WTC11 (cell line): ENCODE results near the gene LY6G5C. TPM values are rescaled to one million over a fixed set of nuclear protein-coding genes. Genes with fewer than 3 reads are reported as not detected.

ENCODE experiments used
- ATAC-seq: fragments of 200-7000 bp; cut with Tn5 transposase; 2 replicates; pipeline ENCODE4 v1.10.0; 2021; ENCODE audit warnings: mild to moderate bottlenecking, moderate library complexity
- CTCF ChIA-PET: fragments of 300-600 bp; sonication (Branson Sonifier 250); formaldehyde crosslinking; loops from one replicate; lab custom pipeline; 2021; ENCODE audit warnings: antibody characterized with exemption; lab: Charles Lee
- POLR2A ChIA-PET: fragments of 350-600 bp; sonication (Branson Sonifier 250); formaldehyde crosslinking; loops from one replicate; lab custom pipeline; 2021; ENCODE audit warnings: antibody characterized with exemption; lab: Charles Lee
- DNase-seq: peaks from one replicate; pipeline ENCODE4 v3.0.0; 2021; ENCODE audit warnings: low spot score
- H3K27ac Mint-ChIP-seq: 2 replicates; pipeline ENCODE4 v1.8.0; 2021; ENCODE audit warnings: mixed read lengths
- H3K27me3 Mint-ChIP-seq: 2 replicates; pipeline ENCODE4 v1.8.0; 2021; ENCODE audit warnings: low read depth, mild to moderate bottlenecking, moderate library complexity, mixed read lengths
- H3K36me3 Mint-ChIP-seq: 2 replicates; pipeline ENCODE4 v1.8.0; 2021; ENCODE audit warnings: mixed read lengths
- H3K4me1 Mint-ChIP-seq: 2 replicates; pipeline ENCODE4 v1.8.0; 2022; ENCODE audit warnings: mixed read lengths
- H3K4me3 Mint-ChIP-seq: 2 replicates; pipeline ENCODE4 v1.8.0; 2021; ENCODE audit warnings: mild to moderate bottlenecking, moderate library complexity, mixed read lengths
- H3K9me3 Mint-ChIP-seq: 2 replicates; pipeline ENCODE4 v1.8.0; 2021; ENCODE audit warnings: mixed read lengths
- AFF4 ChIP-seq: sonication (generic); formaldehyde crosslinking; IDR thresholded peaks from 2 replicates; pipeline ENCODE4 v1.8.1; 2023; ENCODE audit warnings: mild to moderate bottlenecking, missing genetic modification reagents, borderline replicate concordance
- CREB1 ChIP-seq: sonication (generic); formaldehyde crosslinking; IDR thresholded peaks from 2 replicates; pipeline ENCODE4 v1.8.0; 2023; ENCODE audit warnings: mild to moderate bottlenecking, missing genetic modification reagents
- CREM ChIP-seq: sonication (generic); formaldehyde crosslinking; IDR thresholded peaks from 2 replicates; pipeline ENCODE4 v1.8.1; 2022; ENCODE audit warnings: mild to moderate bottlenecking, missing genetic modification reagents, moderate library complexity
- E2F1 ChIP-seq: sonication (generic); formaldehyde crosslinking; IDR thresholded peaks from 2 replicates; pipeline ENCODE4 v1.8.0; 2022; ENCODE audit warnings: mild to moderate bottlenecking, missing genetic modification reagents
- EMX1 ChIP-seq: fragments of 250-450 bp; sonication (Bioruptor Pico); IDR thresholded peaks from 2 replicates; pipeline ENCODE4 v1.8.0; 2021; ENCODE audit warnings: mild to moderate bottlenecking
- ETV6 ChIP-seq: sonication (generic); formaldehyde crosslinking; IDR thresholded peaks from 2 replicates; pipeline ENCODE4 v1.8.1; 2022; ENCODE audit warnings: mild to moderate bottlenecking, missing genetic modification reagents
- FOXJ3 ChIP-seq: sonication (generic); formaldehyde crosslinking; IDR thresholded peaks from 2 replicates; pipeline ENCODE4 v1.9.0; 2021; ENCODE audit warnings: missing genetic modification reagents, mild to moderate bottlenecking, borderline replicate concordance
- GRHL2 ChIP-seq: fragments of 250-450 bp; sonication (Bioruptor Pico); IDR thresholded peaks from 2 replicates; pipeline ENCODE4 v1.8.0; 2022; ENCODE audit warnings: mild to moderate bottlenecking, moderate library complexity; ENCODE audit not compliant: insufficient replicate concordance, severe bottlenecking
- MYBL2 ChIP-seq: sonication (generic); formaldehyde crosslinking; IDR thresholded peaks from 2 replicates; pipeline ENCODE4 v1.8.1; 2023; ENCODE audit warnings: mild to moderate bottlenecking, moderate library complexity, missing genetic modification reagents
- NFE2L1 ChIP-seq: sonication (generic); formaldehyde crosslinking; IDR thresholded peaks from 2 replicates; pipeline ENCODE4 v1.8.1; 2023; ENCODE audit warnings: missing genetic modification reagents
- NR2C2 ChIP-seq: sonication (generic); formaldehyde crosslinking; IDR thresholded peaks from 2 replicates; pipeline ENCODE4 v1.8.0; 2022; ENCODE audit warnings: mild to moderate bottlenecking, missing genetic modification reagents
- PRRX2 ChIP-seq: fragments of 250-450 bp; sonication (Bioruptor Pico); IDR thresholded peaks from 2 replicates; pipeline ENCODE4 v1.8.0; 2021; ENCODE audit warnings: mild to moderate bottlenecking
- STAT6 ChIP-seq: sonication (generic); formaldehyde crosslinking; conservative IDR thresholded peaks from 2 replicates; pipeline ENCODE4 v1.8.1; 2023; ENCODE audit warnings: mild to moderate bottlenecking, low read depth, missing genetic modification reagents, moderate library complexity
- ZNF232 ChIP-seq: sonication (generic); formaldehyde crosslinking; IDR thresholded peaks from 2 replicates; pipeline ENCODE4 v1.8.0; 2022; ENCODE audit warnings: mild to moderate bottlenecking, missing genetic modification reagents
- ZNF263 ChIP-seq: sonication (generic); formaldehyde crosslinking; IDR thresholded peaks from 2 replicates; pipeline ENCODE4 v1.8.1; 2022; ENCODE audit warnings: low read depth, mild to moderate bottlenecking, moderate library complexity, missing genetic modification reagents
- total RNA-seq: library from RNA; stranded (reverse); gene quantifications from 3 replicates; pipeline ENCODE4 v1.2.3, GENCODE V29; 2021

Gene LY6G5C
- total RNA-seq, 1 experiment from 2014 or later: 1.0 TPM

GRCh38 chr6:31689249-31690110, 8.6 kb upstream of the LY6G5C start:
- no peak overlapping the region for H3K27ac Mint-ChIP-seq
- H3K4me1 Mint-ChIP-seq: no peaks in the 10 kb centered on the region
- ATAC-seq: peak; percentile 86
- DNase-seq: peak; percentile 69
- ChIA-PET POLR2A (interaction anchor here (1.3 kb wide), 1 partner anchor 14 kb away, joined by 4 read pairs; no protein-coding TSS in a partner anchor), CTCF (interaction anchor here (0.5 to 2.2 kb wide), 33 partner anchors 9 to 488 kb away, joined by 3 to 20 read pairs (median 4); partner anchors contain the start of genes ABHD16A, APOM, ATP6V1G2 and C6orf47)
- H3K4me3 Mint-ChIP-seq: no peak overlapping the region
- TF ChIP-seq NR2C2 (CRISPR knock-in tag) (no peak), AFF4 (no peak), PRRX2 (CRISPR knock-in tag) (no peak), ETV6 (CRISPR knock-in tag) (no peak), CREB1 (no peak), ZNF232 (no peak), ZNF263 (CRISPR knock-in tag) (no peak), GRHL2 (no peak)
- no peaks in the 10 kb centered on the region for H3K9me3 Mint-ChIP-seq
- H3K27me3 Mint-ChIP-seq: no peaks in the 10 kb centered on the region
- H3K36me3 Mint-ChIP-seq: peaks cover 15% of the 10 kb centered on the region

DNA sequence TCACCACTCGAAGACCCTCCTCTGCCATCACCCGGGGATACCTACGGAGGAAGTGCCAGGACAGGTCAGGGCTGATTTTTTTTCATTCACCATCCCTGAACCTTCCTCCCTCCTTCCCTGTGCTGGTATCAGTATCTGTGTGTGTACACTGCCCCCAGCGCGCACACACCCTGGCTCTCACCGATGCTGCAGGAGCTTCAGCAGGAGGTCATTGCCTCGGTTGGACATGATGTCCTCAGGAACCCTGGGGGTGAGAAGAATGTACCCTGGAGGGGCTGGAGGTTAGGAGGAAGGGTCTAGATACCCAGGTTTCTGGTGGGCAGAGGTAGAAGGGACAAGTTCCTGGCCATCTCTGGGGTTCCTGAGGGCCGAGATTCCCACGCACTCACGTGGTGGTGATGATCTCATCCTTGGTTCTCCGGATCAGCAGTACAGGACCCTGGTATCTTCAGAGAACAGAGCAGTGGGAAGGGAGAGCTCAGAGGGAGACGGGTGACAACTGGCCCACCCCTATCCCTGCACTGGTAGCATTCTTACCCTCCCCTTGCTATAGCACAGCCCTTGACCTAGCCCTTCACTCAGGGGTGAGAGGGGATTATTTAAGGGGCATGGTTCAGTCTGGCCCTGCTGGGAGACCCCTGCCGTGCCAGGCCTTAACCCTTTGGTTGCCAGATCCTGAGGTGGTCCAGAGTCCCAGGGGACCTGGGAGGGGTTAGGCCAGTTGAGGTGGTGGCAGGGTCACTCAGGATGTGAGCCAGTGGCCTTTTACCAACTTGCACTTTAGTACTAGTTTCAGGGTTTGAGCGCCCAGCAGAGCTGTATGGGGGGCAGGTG, 7.2 kb upstream of the LY6G5C start:
- Mint-ChIP-seq H3K4me3 (no peak overlapping the region), H3K27me3 (no peaks in the 10 kb centered on the region; the same call in 1 of the 2 replicates), H3K27ac (no peak overlapping the region), H3K9me3 (no peaks in the 10 kb centered on the region), H3K36me3 (peaks cover 15% of the 10 kb centered on the region), H3K4me1 (peaks cover 7% of the 10 kb centered on the region)
- ChIA-PET CTCF (interaction anchor here (1.2 to 1.7 kb wide), 2 partner anchors 50 to 139 kb away, joined by 4 to 5 read pairs; partner anchors contain the start of gene HSPA1B), POLR2A (no interaction called here)
- DNase-seq (no peak), ATAC-seq (no peak)
- TF ChIP-seq FOXJ3 (CRISPR knock-in tag): no peak

- H3K27ac Mint-ChIP-seq: no peak overlapping the region
- peaks cover 15% of the 10 kb centered on the region for H3K36me3 Mint-ChIP-seq
- no peaks in the 10 kb centered on the region for H3K9me3 Mint-ChIP-seq
- ChIA-PET POLR2A (interaction anchor here (0.5 to 0.6 kb wide), 2 partner anchors 85 to 286 kb away, joined by 3 read pairs; no protein-coding TSS in a partner anchor), CTCF (interaction anchor here (1.2 kb wide), 1 partner anchor 50 kb away, joined by 5 read pairs; no protein-coding TSS in a partner anchor)
- DNase-seq (no peak), ATAC-seq (no peak)
- no peak overlapping the region for H3K4me3 Mint-ChIP-seq
- H3K4me1 Mint-ChIP-seq: peaks cover 7% of the 10 kb centered on the region
- no peak for TF ChIP-seq NFE2L1
- no peak for TF ChIP-seq STAT6
- TF ChIP-seq CREM: no peak
- TF ChIP-seq MYBL2 (CRISPR knock-in tag): no peak
- no peak for TF ChIP-seq EMX1 (CRISPR knock-in tag)
- no peak for TF ChIP-seq NR2C2 (CRISPR knock-in tag)
- TF ChIP-seq E2F1 (CRISPR knock-in tag): no peak
- TF ChIP-seq, all 79 proteins: peak for 0
- H3K27me3 Mint-ChIP-seq: peaks cover 3% of the 10 kb centered on the region
These were observed 6.5 kb upstream of the LY6G5C start for GRCh38 chr6:31687321-31687720.
